K562 (cell line): ENCODE data around the gene KIF5A. TPM values are rescaled to one million over a fixed set of nuclear protein-coding genes. Genes with fewer than 3 reads are reported as not detected.

Experiments
- CHD4 ChIP-seq: fragments of 200-600 bp; sonication (generic); IDR thresholded peaks from 3 replicates; pipeline ENCODE4 v1.6.1; 2012; ENCODE audit warnings: low read depth, mild to moderate bottlenecking, mixed read lengths, low read length, inconsistent platforms; ENCODE audit not compliant: insufficient read depth, insufficient replicate concordance, poor library complexity, severe bottlenecking
- FOSL1 ChIP-seq: fragments of 200-800 bp; sonication (Bioruptor generic); conservative IDR thresholded peaks from 2 replicates; pipeline ENCODE4 v1.6.1; 2016; ENCODE audit warnings: missing genetic modification characterization, missing compliant biosample characterization
- GATAD2A ChIP-seq: fragments of 450-650 bp; IDR thresholded peaks from 2 replicates; pipeline ENCODE4 v1.6.1; 2017
- HMG20B ChIP-seq: fragments of 250-450 bp; sonication (Bioruptor Pico); IDR thresholded peaks from 2 replicates; pipeline ENCODE4 v1.5.0; 2021; ENCODE audit warnings: mild to moderate bottlenecking
- JUND ChIP-seq, 2 experiments: IDR thresholded peaks; 2 replicates in 1 of 2; 3 replicates in 1 of 2; pipeline ENCODE4 v1.6.1; 2011; ENCODE audit warnings: borderline replicate concordance in 2 of 2, low read depth in 2 of 2, low read length in 2 of 2, improper control_type of control experiment in 1 of 2, missing biosample characterization in 1 of 2, missing genetic modification characterization in 1 of 2, missing genetic modification reagents in 1 of 2
- MBD2 ChIP-seq: sonication (generic); IDR thresholded peaks from 2 replicates; pipeline ENCODE4 v1.6.1; 2016; ENCODE audit warnings: low read depth, borderline replicate concordance
- MEF2A ChIP-seq: IDR thresholded peaks from 2 replicates; pipeline ENCODE4 v1.6.1; 2011; ENCODE audit warnings: low read depth, mild to moderate bottlenecking, low read length, moderate library complexity; ENCODE audit not compliant: control insufficient read depth
- MYBL2 ChIP-seq, 2 experiments: fragments of 450-650 bp in 1 of 2; sonication (generic) in 1 of 2; formaldehyde crosslinking in 1 of 2; IDR thresholded peaks; 2 replicates each; pipeline versions ENCODE4 v1.6.1 to v1.8.1; 2017 to 2022; ENCODE audit warnings: borderline replicate concordance in 1 of 2, inconsistent platforms in 1 of 2, low read depth in 1 of 2, mild to moderate bottlenecking in 1 of 2, missing genetic modification reagents in 1 of 2, moderate library complexity in 1 of 2
- MYC ChIP-seq, 2 experiments: fragments of 250-450 bp in 1 of 2; sonication (Bioruptor Pico) in 1 of 2; IDR thresholded peaks; 2 replicates each; pipeline versions ENCODE4 v1.5.1 to v1.6.1; 2012 to 2021; ENCODE audit warnings: low read depth in 2 of 2, borderline replicate concordance in 1 of 2, improper control_type of control experiment in 1 of 2, low read length in 1 of 2, mild to moderate bottlenecking in 1 of 2, moderate library complexity in 1 of 2
- NFIX ChIP-seq: fragments of 250-450 bp; sonication (Bioruptor Pico); IDR thresholded peaks from 2 replicates; pipeline ENCODE4 v1.4.0; 2020; ENCODE audit warnings: low read depth, mild to moderate bottlenecking, moderate library complexity
- RCOR1 ChIP-seq, 2 experiments: IDR thresholded peaks; 2 replicates each; pipeline ENCODE4 v1.6.1; 2012; ENCODE audit warnings: low read depth in 2 of 2, low read length in 2 of 2, borderline replicate concordance in 1 of 2, improper control_type of control experiment in 1 of 2
- TEAD4 ChIP-seq, 2 experiments: sonication (generic) in 1 of 2; formaldehyde crosslinking in 1 of 2; IDR thresholded peaks; 2 replicates each; pipeline versions ENCODE4 v1.6.1 to v1.8.0; 2012 to 2022; ENCODE audit warnings: borderline replicate concordance in 1 of 2, inconsistent platforms in 1 of 2, low read length in 1 of 2, mild to moderate bottlenecking in 1 of 2, missing genetic modification reagents in 1 of 2
- ZC3H8 ChIP-seq: fragments of 450-650 bp; IDR thresholded peaks from 2 replicates; pipeline ENCODE4 v1.6.1; 2017
- ZNF589 ChIP-seq: fragments of 200-800 bp; sonication (Bioruptor generic); IDR thresholded peaks from 2 replicates; pipeline ENCODE4 v1.6.1; 2016; ENCODE audit warnings: low read depth, missing genetic modification characterization, missing compliant biosample characterization
- ZNF780A ChIP-seq: fragments of 250-450 bp; sonication (Bioruptor Pico); IDR thresholded peaks from 2 replicates; pipeline ENCODE4 v1.5.0; 2021; ENCODE audit warnings: mild to moderate bottlenecking
- polyA plus RNA-seq, 8 experiments: library from polyadenylated mRNA; depleted of rRNA in 4 of 8; stranded (reverse) in 5 of 8; unstranded in 3 of 8; fragments of >200 nt; fragmentation: Nextera tagmentation in 2 of 8; fragmentation: Illumina TruSeq in 1 of 8; extraction: Ambion mirVana in 2 of 8; extraction: Trizol in 1 of 8; gene quantifications; 2 replicates each; pipeline versions ENCODE4 v1.2.1 to v1.2.3, GENCODE V29; 2011 to 2014; ENCODE audit warnings: inconsistent platforms in 1 of 8, missing spikeins in 1 of 8
- total RNA-seq, 7 experiments: library from RNA; depleted of rRNA in 6 of 7; stranded (reverse); fragments of >200 nt in 6 of 7; fragmentation: Illumina TruSeq in 2 of 7; extraction: Trizol in 2 of 7; gene quantifications; 2 replicates each; pipeline versions ENCODE4 v1.2.1 to v1.2.3, GENCODE V29; 2011 to 2021; ENCODE audit warnings: low replicate concordance in 1 of 7
- TF ChIP-seq, protein P1 (sequence below): fragments of 450-650 bp; formaldehyde crosslinking; IDR thresholded peaks from 2 replicates; pipeline ENCODE4 v1.4.0; 2022; ENCODE audit warnings: mild to moderate bottlenecking, moderate library complexity
- TF ChIP-seq, protein P2 (sequence below): fragments of 450-650 bp; formaldehyde crosslinking; IDR thresholded peaks from 2 replicates; pipeline ENCODE4 v1.4.0; 2020; ENCODE audit warnings: mild to moderate bottlenecking, mixed read lengths
- TF ChIP-seq, protein P3 (sequence below): fragments of 450-650 bp; IDR thresholded peaks from 2 replicates; pipeline ENCODE4 v1.6.1; 2014; ENCODE audit warnings: low read depth, mild to moderate bottlenecking, moderate library complexity, borderline replicate concordance
- TF ChIP-seq, protein P4 (sequence below), 2 experiments: IDR thresholded peaks in 1 of 2; conservative IDR thresholded peaks in 1 of 2; 2 replicates each; pipeline ENCODE4 v1.6.1; 2016; ENCODE audit warnings: low read depth in 2 of 2, mild to moderate bottlenecking in 1 of 2, missing compliant biosample characterization in 1 of 2, missing genetic modification characterization in 1 of 2, moderate library complexity in 1 of 2

The KIF5A gene
- total and polyA plus RNA-seq, 9 of the 15 experiments (the other 6 are each of a cell fraction or from before 2014, with no cell fraction given) = 3.4 to 17.7 (median 8.0) TPM

DNA sequence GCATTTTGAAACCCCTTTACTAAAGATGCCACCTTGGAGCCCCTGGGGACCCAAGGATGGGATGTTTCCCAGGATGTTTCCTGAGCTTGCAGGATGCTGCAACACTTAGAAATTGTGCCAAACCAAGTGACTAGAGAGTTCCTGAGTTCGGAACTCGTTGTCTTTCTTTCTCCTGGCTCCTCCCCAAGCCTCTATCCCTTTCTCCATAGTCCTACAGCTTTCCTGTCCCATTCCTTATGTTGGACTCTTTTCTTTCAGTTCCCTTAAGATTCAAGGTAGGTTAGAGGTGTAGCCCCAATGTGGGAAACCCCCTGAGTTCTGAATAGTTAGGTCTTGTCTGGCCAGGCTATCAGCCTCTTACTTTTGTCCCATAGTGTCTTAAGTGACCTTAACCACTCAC lies 1.4 kb upstream of the KIF5A start (continued):
- TF ChIP-seq GATAD2A (no peak), TEAD4 (IDR thresholded peaks at IDR 0.05; ENCODE audit: low read length) (no peak), TEAD4 (CRISPR knock-in tag; IDR thresholded peaks at IDR 0.05; ENCODE audit: borderline replicate concordance) (no peak), JUND (IDR thresholded peaks at IDR 0.05; ENCODE audit: borderline replicate concordance, low read depth, low read length) (peak; percentile 45; the same call in 1 of the 2 replicates), JUND (tag; IDR thresholded peaks at IDR 0.05; ENCODE audit: borderline replicate concordance, low read depth, low read length) (no peak), NFIX (no peak), MYC (IDR thresholded peaks at IDR 0.05; ENCODE audit: low read depth, low read length) (peak; percentile 66), MYC (CRISPR knock-in tag; IDR thresholded peaks at IDR 0.05; ENCODE audit: borderline replicate concordance, low read depth) (no peak), FOSL1 (peak; percentile 29; the same call in 1 of the 2 replicates), MYBL2 (IDR thresholded peaks at IDR 0.05; ENCODE audit: low read depth) (no peak), MYBL2 (CRISPR knock-in tag; IDR thresholded peaks at IDR 0.05; ENCODE audit: borderline replicate concordance) (no peak), RCOR1 (IDR thresholded peaks at IDR 0.05; ENCODE audit: borderline replicate concordance in 1 of 2, low read depth in 2 of 2, low read length in 2 of 2) (peak in 1 of 2 experiments; percentile 74; a peak in 2 of 4 replicates), ZNF589 (CRISPR knock-in tag) (peak; percentile 54; the same call in 1 of the 2 replicates), ZNF780A (no peak), HMG20B (CRISPR knock-in tag) (no peak), MBD2 (no peak), MEF2A (no peak), CHD4 (no peak), ZC3H8 (no peak)
- TF ChIP-seq, protein P1, sequence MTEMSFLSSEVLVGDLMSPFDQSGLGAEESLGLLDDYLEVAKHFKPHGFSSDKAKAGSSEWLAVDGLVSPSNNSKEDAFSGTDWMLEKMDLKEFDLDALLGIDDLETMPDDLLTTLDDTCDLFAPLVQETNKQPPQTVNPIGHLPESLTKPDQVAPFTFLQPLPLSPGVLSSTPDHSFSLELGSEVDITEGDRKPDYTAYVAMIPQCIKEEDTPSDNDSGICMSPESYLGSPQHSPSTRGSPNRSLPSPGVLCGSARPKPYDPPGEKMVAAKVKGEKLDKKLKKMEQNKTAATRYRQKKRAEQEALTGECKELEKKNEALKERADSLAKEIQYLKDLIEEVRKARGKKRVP (CRISPR knock-in tag) = peak; percentile 87
- TF ChIP-seq, protein P2, sequence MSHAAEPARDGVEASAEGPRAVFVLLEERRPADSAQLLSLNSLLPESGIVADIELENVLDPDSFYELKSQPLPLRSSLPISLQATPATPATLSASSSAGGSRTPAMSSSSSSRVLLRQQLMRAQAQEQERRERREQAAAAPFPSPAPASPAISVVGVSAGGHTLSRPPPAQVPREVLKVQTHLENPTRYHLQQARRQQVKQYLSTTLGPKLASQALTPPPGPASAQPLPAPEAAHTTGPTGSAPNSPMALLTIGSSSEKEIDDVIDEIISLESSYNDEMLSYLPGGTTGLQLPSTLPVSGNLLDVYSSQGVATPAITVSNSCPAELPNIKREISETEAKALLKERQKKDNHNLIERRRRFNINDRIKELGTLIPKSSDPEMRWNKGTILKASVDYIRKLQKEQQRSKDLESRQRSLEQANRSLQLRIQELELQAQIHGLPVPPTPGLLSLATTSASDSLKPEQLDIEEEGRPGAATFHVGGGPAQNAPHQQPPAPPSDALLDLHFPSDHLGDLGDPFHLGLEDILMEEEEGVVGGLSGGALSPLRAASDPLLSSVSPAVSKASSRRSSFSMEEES (CRISPR knock-in tag) = no peak
- TF ChIP-seq, protein P3, sequence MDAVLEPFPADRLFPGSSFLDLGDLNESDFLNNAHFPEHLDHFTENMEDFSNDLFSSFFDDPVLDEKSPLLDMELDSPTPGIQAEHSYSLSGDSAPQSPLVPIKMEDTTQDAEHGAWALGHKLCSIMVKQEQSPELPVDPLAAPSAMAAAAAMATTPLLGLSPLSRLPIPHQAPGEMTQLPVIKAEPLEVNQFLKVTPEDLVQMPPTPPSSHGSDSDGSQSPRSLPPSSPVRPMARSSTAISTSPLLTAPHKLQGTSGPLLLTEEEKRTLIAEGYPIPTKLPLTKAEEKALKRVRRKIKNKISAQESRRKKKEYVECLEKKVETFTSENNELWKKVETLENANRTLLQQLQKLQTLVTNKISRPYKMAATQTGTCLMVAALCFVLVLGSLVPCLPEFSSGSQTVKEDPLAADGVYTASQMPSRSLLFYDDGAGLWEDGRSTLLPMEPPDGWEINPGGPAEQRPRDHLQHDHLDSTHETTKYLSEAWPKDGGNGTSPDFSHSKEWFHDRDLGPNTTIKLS = no peak
- TF ChIP-seq, protein P4, sequence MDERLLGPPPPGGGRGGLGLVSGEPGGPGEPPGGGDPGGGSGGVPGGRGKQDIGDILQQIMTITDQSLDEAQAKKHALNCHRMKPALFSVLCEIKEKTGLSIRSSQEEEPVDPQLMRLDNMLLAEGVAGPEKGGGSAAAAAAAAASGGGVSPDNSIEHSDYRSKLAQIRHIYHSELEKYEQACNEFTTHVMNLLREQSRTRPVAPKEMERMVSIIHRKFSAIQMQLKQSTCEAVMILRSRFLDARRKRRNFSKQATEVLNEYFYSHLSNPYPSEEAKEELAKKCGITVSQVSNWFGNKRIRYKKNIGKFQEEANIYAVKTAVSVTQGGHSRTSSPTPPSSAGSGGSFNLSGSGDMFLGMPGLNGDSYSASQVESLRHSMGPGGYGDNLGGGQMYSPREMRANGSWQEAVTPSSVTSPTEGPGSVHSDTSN (CRISPR knock-in tag; IDR thresholded peaks at IDR 0.05; ENCODE audit: low read depth) = no peak
- TF ChIP-seq, protein P4 (tag; conservative IDR thresholded peaks at IDR 0.05; ENCODE audit: low read depth) = no peak
